ENCODE data around the gene PLBD1. TPM values are rescaled to one million over a fixed set of nuclear protein-coding genes. Genes with fewer than 3 reads are reported as not detected.
A peak's percentile ranks its signal among the peaks of the same experiment; 100 is the strongest.

The PLBD1 gene
- polyA plus RNA-seq, 6 donors from 2014 or later = 0.39 to 5.3 (median 1.6) TPM

DNA sequence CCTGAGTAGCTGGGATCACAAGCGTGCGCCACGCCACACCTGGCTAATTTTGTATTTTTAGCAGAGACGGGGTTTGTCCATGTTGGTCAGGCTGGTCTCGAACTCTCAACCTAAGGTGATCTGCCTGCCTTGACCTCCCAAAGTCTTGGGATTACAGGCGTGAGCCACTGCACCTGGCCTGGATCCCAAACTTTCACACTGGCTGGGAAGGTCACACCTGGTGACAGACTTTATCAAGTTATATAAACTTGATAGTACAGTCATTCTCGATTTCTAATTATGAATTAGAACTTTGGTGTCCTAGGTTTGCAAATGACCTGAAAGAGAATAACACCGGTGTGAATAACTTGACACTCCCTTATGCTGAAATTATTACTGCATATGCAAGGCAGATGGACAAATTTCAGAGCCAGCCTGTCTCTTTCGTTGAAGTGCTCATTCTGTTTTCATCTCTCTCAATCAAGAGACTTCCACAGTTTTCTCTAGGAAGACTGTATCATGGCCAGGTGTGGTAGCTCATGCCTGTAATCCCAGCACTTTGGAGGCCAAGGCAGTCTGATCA lies 5.9 kb downstream of the PLBD1 start:
- peaks cover 0 to 5% (median 0%) of the 10 kb centered on the region in 7 donors for H3K9me3 Mint-ChIP-seq
- H3K27ac Mint-ChIP-seq = no peak overlapping the region
- ATAC-seq (ENCODE audit: low read depth in 2 of 2) (no peak), DNase-seq (no peak)
- no peaks in the 10 kb centered on the region for H3K36me3 Mint-ChIP-seq
- H3K4me1 Mint-ChIP-seq = peaks cover 16 to 22% (median 19%) of the 10 kb centered on the region in 3 donors
- peaks cover 8 to 15% (median 9%) of the 10 kb centered on the region in 3 donors for H3K27me3 Mint-ChIP-seq
- H3K4me3 Mint-ChIP-seq = no peak overlapping the region

DNA sequence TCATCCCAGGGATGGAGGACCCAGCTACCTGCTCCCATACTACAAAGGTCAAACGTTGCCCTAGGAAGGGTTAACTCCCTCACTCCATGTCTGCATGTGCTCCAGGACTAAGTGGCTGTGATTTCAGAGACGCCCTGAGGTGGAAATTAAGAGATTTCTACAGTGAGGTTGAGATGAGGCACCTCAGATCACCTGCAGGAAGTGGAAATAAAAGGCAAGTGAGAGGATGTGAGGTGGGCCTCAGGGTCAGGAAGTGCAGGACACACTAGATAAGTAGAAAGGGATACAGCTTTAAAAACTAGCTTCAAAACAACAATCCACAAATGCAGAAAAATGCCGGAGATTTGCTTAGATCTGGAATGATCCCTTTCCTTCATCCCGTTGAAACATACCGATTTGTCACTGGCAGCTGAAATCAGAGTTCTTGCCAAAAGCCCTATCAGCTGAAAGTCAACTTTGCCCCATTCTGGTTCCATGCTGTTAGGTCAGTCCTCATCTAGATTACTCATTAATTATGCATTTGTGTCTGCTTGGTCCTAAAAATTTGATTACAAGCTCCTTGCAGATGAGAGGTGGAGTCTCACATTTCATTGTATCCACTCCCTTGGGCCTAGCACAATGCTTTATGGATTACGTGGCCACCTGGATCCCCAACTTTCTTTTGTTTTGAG lies 6.6 kb downstream of the PLBD1 start:
- peaks cover 6 to 12% (median 7%) of the 10 kb centered on the region in 3 donors for H3K27me3 Mint-ChIP-seq
- H3K4me1 Mint-ChIP-seq = peaks cover 16 to 22% (median 19%) of the 10 kb centered on the region in 3 donors
- no peak for DNase-seq
- peak overlapping the region in 2 of 6 donors; percentile 28 for H3K27ac Mint-ChIP-seq
- no peak overlapping the region for H3K4me3 Mint-ChIP-seq
- H3K36me3 Mint-ChIP-seq = no peaks in the 10 kb centered on the region
- H3K9me3 Mint-ChIP-seq = peaks cover 0 to 5% (median 0%) of the 10 kb centered on the region in 7 donors
- no peak for ATAC-seq (ENCODE audit: low read depth in 2 of 2)

DNA sequence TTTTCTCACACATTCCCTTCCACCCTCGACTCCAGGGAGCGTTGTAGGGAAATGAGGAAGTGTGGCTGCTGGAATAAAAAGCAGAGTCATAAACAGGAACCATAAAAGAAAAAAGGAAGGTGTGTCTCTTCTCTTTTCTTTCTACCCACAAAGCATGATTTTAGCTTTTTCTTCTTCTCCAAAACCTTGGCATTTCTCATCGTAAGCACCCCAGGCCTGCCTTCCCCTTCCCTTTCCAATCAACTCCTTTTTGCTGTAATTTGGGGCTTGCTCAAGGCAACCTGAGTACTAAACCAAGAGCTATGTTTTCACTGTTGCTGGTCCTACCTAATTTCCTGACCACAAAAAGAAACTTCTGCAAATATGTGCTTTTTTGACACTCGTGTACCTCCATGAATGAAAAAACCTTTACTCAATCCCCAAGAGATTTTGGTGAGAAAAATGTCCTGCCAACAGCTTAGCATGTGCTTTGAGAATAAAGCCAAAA lies 9.2 kb downstream of the PLBD1 start:
- H3K9me3 Mint-ChIP-seq = peaks cover 0 to 5% (median 0%) of the 10 kb centered on the region in 7 donors
- peak overlapping the region in 4 of 6 donors; percentile 5 to 60 (median 26) for H3K27ac Mint-ChIP-seq
- peaks cover 16 to 22% (median 19%) of the 10 kb centered on the region in 3 donors for H3K4me1 Mint-ChIP-seq
- ATAC-seq (ENCODE audit: low read depth in 2 of 2) (peak; percentile 56 to 63), DNase-seq (peak; percentile 21)
- peak overlapping the region in 5 of 8 donors; percentile 20 to 50 (median 21) for H3K4me3 Mint-ChIP-seq
- H3K27me3 Mint-ChIP-seq = peaks cover 0 to 5% (median 0%) of the 10 kb centered on the region in 3 donors
- no peaks in the 10 kb centered on the region for H3K36me3 Mint-ChIP-seq

DNA sequence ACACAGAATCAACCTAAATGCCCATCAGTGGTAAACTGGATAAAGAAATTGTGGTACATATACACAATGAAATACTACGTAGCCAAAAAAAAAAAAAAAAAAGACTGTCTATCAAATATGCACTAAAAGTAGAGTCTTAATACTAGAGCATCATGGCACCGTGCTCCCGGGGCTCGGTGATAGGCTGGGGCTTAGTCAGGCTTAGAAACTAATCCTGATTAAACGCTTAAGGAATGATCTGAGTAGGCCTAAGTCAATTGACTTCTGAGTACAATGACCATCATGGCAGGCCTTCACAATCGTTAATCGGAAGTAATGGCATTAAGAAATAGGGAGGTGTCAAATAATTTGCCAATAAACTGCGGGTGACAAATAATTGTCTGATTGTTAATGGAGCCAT lies 9.7 kb downstream of the PLBD1 start:
- peaks cover 0 to 5% (median 0%) of the 10 kb centered on the region in 7 donors for H3K9me3 Mint-ChIP-seq
- ATAC-seq (ENCODE audit: low read depth in 2 of 2) (no peak), DNase-seq (no peak)
- peaks cover 0 to 5% (median 0%) of the 10 kb centered on the region in 3 donors for H3K27me3 Mint-ChIP-seq
- no peaks in the 10 kb centered on the region for H3K36me3 Mint-ChIP-seq
- peaks cover 16 to 22% (median 19%) of the 10 kb centered on the region in 3 donors for H3K4me1 Mint-ChIP-seq
- no peak overlapping the region for H3K4me3 Mint-ChIP-seq
- H3K27ac Mint-ChIP-seq = no peak overlapping the region

DNA sequence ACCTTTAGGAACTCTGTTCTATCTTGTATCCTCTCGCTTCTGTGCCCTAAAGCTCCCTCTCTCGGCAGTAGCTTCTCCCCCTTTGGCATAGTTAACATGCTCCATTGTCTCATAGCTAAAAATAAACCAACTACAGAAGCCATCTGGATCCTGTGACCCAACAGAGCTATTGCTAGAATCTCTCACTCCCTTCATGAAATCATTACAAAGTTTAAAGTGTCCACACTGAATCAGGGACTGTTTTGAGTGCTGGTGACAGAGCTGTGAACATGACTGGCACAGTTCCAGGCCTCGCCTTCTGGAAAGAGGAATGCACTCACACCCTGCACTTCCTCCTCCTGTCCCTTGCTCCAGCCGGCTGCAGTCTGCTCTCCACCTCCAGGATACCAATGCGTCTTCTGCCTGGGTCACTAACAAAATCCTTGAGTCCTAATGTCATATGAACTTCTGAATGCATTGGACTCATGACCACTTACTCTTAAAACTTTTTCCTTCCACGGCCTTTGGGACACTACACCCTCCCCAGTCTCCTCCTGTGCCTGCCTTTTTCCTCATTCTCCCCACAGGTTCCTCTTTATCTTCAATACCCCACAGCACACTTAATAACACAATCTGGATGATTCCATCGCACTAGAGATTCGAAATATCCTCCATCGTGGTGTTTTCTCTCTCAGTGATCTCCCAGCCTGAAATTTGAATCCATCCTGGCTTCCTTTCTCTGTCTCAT lies 13.2 kb downstream of the PLBD1 start:
- Mint-ChIP-seq H3K4me1 (peaks cover 8 to 12% (median 12%) of the 10 kb centered on the region in 3 donors), H3K27me3 (peaks cover 0 to 6% (median 0%) of the 10 kb centered on the region in 3 donors), H3K27ac (no peak overlapping the region), H3K36me3 (peaks cover 0 to 4% of the 10 kb centered on the region in 2 donors), H3K4me3 (no peak overlapping the region), H3K9me3 (peaks cover 0 to 8% (median 2%) of the 10 kb centered on the region in 7 donors)
- ATAC-seq (ENCODE audit: low read depth in 2 of 2) (no peak), DNase-seq (no peak)

DNA sequence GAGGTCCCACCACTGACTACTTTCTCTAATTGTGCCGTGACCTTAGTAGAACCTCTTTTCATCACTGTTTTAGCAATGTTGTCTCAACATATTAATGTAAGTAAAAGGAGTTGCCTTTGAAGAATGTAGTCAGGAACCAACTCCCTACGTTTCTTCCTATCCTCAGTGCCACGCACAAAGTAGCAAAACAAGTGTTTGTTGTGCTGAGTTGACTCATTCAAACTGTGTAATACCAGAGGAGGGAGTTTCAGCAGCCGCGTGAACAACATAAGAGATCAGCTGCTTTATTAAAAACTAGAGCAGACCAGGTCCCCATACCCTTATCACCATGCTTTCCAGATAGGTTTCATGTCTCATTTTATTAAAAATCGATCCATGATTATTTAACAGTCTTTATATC lies 19.1 kb downstream of the PLBD1 start:
- Mint-ChIP-seq H3K9me3 (peaks cover 0 to 8% (median 0%) of the 10 kb centered on the region in 7 donors), H3K4me3 (no peak overlapping the region), H3K27me3 (peaks cover 0 to 12% (median 5%) of the 10 kb centered on the region in 3 donors), H3K4me1 (no peaks in the 10 kb centered on the region), H3K27ac (no peak overlapping the region), H3K36me3 (peaks cover 4 to 6% of the 10 kb centered on the region in 2 donors)
- ATAC-seq (ENCODE audit: low read depth in 2 of 2) = no peak
- no peak for DNase-seq

DNA sequence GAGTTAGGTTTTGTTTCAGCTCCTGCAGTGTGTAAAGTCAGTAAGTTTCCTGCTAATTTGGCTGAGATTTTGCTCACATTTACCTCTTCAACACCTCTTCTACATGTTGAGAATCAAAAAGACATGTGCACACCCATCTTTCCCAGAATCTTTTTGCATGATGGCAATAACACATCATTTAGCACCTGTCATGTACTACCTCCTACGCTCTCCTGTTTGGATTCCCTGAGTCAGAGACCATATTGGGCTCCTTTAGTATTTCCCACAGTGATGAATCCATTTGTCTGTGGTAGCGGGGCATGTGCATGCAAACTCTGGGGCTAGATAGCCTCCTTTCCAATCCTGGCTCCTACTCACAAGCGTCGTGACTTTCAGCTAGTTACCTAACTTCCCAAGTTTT lies 20.1 kb downstream of the PLBD1 start:
- peaks cover 0 to 12% (median 5%) of the 10 kb centered on the region in 3 donors for H3K27me3 Mint-ChIP-seq
- no peak for ATAC-seq (ENCODE audit: low read depth in 2 of 2)

DNA sequence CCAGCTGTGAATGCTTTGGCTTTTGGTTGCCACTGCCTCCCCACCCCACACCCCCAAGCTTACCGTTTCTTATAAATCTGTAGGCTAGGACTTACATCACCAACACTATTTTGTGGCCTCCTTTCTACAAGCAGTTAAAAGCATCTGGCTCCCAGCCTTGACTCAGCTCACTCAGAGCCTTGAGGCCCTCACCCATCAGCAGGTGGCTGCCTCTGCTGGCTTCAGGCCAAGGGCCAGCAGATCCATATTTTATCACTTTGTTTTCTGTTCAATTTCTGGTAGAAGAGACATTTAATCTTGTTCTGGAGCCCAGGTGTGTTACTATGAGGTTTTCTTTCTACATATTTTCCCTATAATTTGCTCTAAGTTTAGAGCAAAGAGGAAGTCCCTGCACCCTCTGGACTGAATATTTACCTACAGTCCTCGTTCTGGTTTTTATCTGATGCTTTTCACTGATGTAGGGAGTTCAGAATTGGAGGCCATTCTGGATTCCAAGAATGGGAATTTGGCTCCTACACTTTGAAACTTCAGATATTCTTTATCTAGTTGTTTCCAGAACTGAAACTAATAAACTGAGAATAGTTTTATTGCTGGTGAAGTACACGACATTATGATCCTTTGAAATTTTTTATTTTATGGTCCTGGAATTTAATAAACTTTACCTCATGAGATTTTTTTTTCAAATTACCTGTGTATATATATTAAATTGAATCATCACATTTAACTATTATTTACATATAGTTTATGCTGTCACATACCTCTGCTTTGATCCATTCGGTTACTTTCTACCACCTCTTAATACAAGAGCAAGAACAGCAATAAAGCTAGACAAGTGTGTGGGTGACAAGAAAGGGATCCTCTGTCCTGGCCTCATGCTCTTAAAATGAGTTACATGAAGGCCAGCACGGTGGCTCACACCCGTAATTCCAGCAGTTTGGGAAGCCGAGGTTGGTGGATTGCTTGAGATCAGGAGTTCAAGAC lies 22.2 kb downstream of the PLBD1 start:
- Mint-ChIP-seq H3K4me1 (no peaks in the 10 kb centered on the region), H3K36me3 (peaks cover 4 to 6% of the 10 kb centered on the region in 2 donors), H3K4me3 (no peak overlapping the region), H3K9me3 (peaks cover 0 to 5% (median 0%) of the 10 kb centered on the region in 7 donors), H3K27ac (peak overlapping the region in 1 of 6 donors; percentile 60), H3K27me3 (peaks cover 0 to 12% (median 5%) of the 10 kb centered on the region in 3 donors)
- no peak for ATAC-seq (ENCODE audit: low read depth in 2 of 2)
- no peak for DNase-seq

More for the DNA sequence above, 20.1 kb downstream of the PLBD1 start:
- H3K9me3 Mint-ChIP-seq = peaks cover 0 to 8% (median 0%) of the 10 kb centered on the region in 7 donors
- H3K4me3 Mint-ChIP-seq = no peak overlapping the region
- no peak for DNase-seq
- H3K27ac Mint-ChIP-seq = no peak overlapping the region
- peaks cover 4 to 6% of the 10 kb centered on the region in 2 donors for H3K36me3 Mint-ChIP-seq
- no peaks in the 10 kb centered on the region for H3K4me1 Mint-ChIP-seq

DNA sequence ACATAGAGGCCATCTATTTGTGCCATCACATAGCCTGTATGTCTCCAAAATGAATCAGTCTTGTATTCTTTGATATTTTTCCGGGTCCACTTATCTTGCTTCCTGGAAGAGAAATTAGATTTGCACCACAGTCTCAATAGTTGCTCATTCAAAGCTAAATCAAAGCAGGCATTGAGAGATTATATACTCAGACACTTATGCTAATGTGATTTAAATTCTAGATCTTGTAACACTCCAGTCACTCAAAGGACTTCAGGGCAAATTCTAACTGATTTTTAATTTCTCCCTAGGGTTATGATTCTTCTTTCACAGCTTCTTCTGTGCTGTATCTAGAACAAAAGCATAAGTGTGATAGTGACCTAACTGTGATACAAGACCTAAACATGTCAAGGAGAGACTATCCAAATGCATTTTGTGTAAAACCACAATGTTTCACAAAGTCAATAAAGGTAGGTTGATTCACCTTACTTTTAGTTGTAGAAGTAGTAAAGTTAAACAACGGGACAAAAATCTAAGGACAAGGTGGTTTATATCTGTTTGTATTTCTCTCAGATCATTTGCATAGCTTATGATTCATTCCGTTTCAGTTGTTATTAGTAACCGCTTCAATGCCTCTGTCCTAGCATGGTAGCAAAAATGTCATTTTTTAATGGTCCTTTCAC lies 26.8 kb downstream of the PLBD1 start:
- ATAC-seq (ENCODE audit: low read depth in 2 of 2) (no peak), DNase-seq (no peak)
- no peak overlapping the region for H3K4me3 Mint-ChIP-seq
- H3K27me3 Mint-ChIP-seq = peaks cover 0 to 6% (median 0%) of the 10 kb centered on the region in 3 donors
- peaks cover 0 to 2% (median 0%) of the 10 kb centered on the region in 7 donors for H3K9me3 Mint-ChIP-seq
- no peaks in the 10 kb centered on the region for H3K36me3 Mint-ChIP-seq
- H3K27ac Mint-ChIP-seq = peak overlapping the region in 1 of 6 donors; percentile 24
- H3K4me1 Mint-ChIP-seq = no peaks in the 10 kb centered on the region

DNA sequence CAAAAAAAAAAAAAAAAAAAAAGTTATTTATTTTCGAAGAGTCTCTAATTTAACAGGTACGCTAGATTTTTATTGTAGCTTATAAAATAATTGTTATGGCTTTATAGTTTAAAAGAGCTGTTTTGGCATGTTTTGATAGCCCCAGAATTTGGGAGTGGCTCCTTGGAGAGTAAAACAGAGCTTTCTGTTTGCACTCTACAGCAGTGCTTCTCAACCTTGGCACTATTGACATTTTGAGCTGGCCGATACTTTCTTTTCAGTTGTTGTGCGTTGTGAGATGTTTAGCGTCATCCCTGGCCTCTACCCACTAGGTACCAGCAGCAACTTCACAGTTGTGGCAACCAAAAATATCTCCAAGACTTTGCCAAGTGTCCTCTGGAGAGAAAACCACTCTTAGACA lies 30.6 kb downstream of the PLBD1 start:
- Mint-ChIP-seq H3K36me3 (no peaks in the 10 kb centered on the region), H3K4me3 (no peak overlapping the region), H3K4me1 (no peaks in the 10 kb centered on the region), H3K9me3 (peaks cover 0 to 4% (median 0%) of the 10 kb centered on the region in 7 donors), H3K27ac (no peak overlapping the region), H3K27me3 (peaks cover 0 to 3% (median 0%) of the 10 kb centered on the region in 3 donors)
- ATAC-seq (ENCODE audit: low read depth in 2 of 2) (no peak), DNase-seq (no peak)

DNA sequence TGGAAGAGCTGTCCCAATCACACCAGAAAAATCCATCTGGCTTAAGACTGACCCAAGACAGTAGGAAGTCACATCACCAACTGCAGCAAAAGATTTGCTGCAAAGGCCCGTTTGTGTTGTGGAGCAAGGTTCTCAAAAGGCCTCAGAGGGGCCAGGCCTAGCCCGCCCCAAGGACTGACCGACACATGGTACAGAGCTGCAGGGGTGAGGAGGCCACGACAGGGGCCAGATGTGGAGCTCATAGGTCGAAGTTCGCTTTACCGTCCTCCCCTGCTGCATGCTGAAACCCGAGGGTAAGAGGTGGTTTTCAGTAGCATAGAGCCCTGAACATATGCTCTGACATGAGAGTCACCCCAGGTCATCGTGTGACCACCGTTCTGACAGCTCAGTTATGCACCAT lies 35.5 kb downstream of the PLBD1 start:
- DNase-seq = no peak
- Mint-ChIP-seq H3K27me3 (peaks cover 0 to 8% (median 3%) of the 10 kb centered on the region in 3 donors), H3K27ac (no peak overlapping the region), H3K4me3 (no peak overlapping the region), H3K9me3 (peaks cover 0 to 4% (median 0%) of the 10 kb centered on the region in 7 donors), H3K4me1 (no peaks in the 10 kb centered on the region), H3K36me3 (no peaks in the 10 kb centered on the region)
- ATAC-seq (ENCODE audit: low read depth in 2 of 2) = no peak

DNA sequence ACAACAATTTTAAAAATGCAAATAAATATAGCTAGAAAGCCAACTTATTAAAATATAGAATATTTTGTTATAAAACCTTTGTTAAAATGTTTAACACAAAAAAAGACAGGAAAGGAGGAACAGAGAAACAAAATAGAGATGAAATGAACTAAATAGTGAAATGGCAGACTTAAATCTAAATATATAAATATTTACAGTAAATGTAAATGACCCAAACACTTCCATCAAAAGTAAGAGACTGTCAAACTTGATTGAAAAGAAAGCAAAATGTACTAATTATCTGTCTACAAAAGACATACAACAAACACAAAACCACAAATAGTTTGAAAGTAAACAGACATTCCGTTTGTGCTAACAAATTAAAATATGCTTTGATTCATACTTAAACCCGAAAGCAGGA lies 41.7 kb downstream of the PLBD1 start:
- no peak overlapping the region for H3K27ac Mint-ChIP-seq
- ATAC-seq (ENCODE audit: low read depth in 2 of 2) (no peak), DNase-seq (no peak)
- H3K27me3 Mint-ChIP-seq = peaks cover 0 to 14% (median 0%) of the 10 kb centered on the region in 3 donors
- no peak overlapping the region for H3K4me3 Mint-ChIP-seq
- peaks cover 19 to 49% (median 41%) of the 10 kb centered on the region in 7 donors for H3K9me3 Mint-ChIP-seq
- H3K36me3 Mint-ChIP-seq = peaks cover 30 to 45% of the 10 kb centered on the region in 2 donors
- H3K4me1 Mint-ChIP-seq = no peaks in the 10 kb centered on the region
